HepG2 (cell line): ENCODE data around the gene MLLT10. TPM values are rescaled to one million over a fixed set of nuclear protein-coding genes. Genes with fewer than 3 reads are reported as not detected.

ENCODE experiments used
- DNMT3B ChIP-seq: conservative IDR thresholded peaks from 2 replicates; pipeline ENCODE4 v1.6.1; 2016; ENCODE audit warnings: missing biosample characterization, control low read depth
- ELF1 ChIP-seq: sonication (generic); formaldehyde crosslinking; IDR thresholded peaks from 2 replicates; pipeline ENCODE4 v1.4.0; 2020; ENCODE audit warnings: missing genetic modification reagents
- ELF4 ChIP-seq: sonication (generic); formaldehyde crosslinking; IDR thresholded peaks from 2 replicates; pipeline ENCODE4 v1.5.0; 2020; ENCODE audit warnings: missing genetic modification reagents, mild to moderate bottlenecking, moderate library complexity, borderline replicate concordance
- GATA4 ChIP-seq: sonication (generic); IDR thresholded peaks from 2 replicates; pipeline ENCODE4 v1.6.1; 2016; ENCODE audit warnings: antibody characterized with exemption, low read depth, borderline replicate concordance
- HDAC2 ChIP-seq: sonication (generic); formaldehyde crosslinking; IDR thresholded peaks from 2 replicates; pipeline ENCODE4 v1.4.0; 2020; ENCODE audit warnings: missing genetic modification reagents
- HMG20B ChIP-seq: conservative IDR thresholded peaks from 2 replicates; pipeline ENCODE4 v1.6.1; 2016; ENCODE audit warnings: missing genetic modification reagents, missing compliant biosample characterization
- KDM5A ChIP-seq: fragments of 200-600 bp; sonication (generic); IDR thresholded peaks from 2 replicates; pipeline ENCODE4 v1.7.0; 2018; ENCODE audit warnings: antibody characterized with exemption, mild to moderate bottlenecking, low read length, borderline replicate concordance
- MTF2 ChIP-seq: sonication (generic); formaldehyde crosslinking; IDR thresholded peaks from 2 replicates; pipeline ENCODE4 v1.5.0; 2020; ENCODE audit warnings: missing genetic modification reagents, borderline replicate concordance
- SKI ChIP-seq: fragments of 450-650 bp; IDR thresholded peaks from one replicate; pipeline ENCODE4 v1.6.1; 2018; ENCODE audit warnings: mild to moderate bottlenecking; ENCODE audit not compliant: partially characterized antibody
- SOX5 ChIP-seq: IDR thresholded peaks from 2 replicates; pipeline ENCODE4 v1.6.1; 2016; ENCODE audit warnings: borderline replicate concordance
- TOE1 ChIP-seq: sonication (generic); formaldehyde crosslinking; IDR thresholded peaks from 2 replicates; pipeline ENCODE4 v1.4.0; 2020; ENCODE audit warnings: mild to moderate bottlenecking, missing genetic modification reagents
- ZBTB37 ChIP-seq: sonication (generic); formaldehyde crosslinking; IDR thresholded peaks from 2 replicates; pipeline ENCODE4 v1.4.0; 2020; ENCODE audit warnings: mild to moderate bottlenecking, missing genetic modification reagents
- ZFYVE20 ChIP-seq: sonication (generic); formaldehyde crosslinking; IDR thresholded peaks from 2 replicates; pipeline ENCODE4 v1.8.0; 2023; ENCODE audit warnings: low read depth, mild to moderate bottlenecking, moderate library complexity, missing genetic modification reagents, borderline replicate concordance
- ZNF446 ChIP-seq: sonication (generic); formaldehyde crosslinking; IDR thresholded peaks from 2 replicates; pipeline ENCODE4 v1.5.0; 2020; ENCODE audit warnings: mild to moderate bottlenecking, missing genetic modification reagents
- ZNF503 ChIP-seq: sonication (generic); formaldehyde crosslinking; IDR thresholded peaks from 2 replicates; pipeline ENCODE4 v1.4.0; 2020; ENCODE audit warnings: missing genetic modification reagents
- ZNF552 ChIP-seq: sonication (generic); formaldehyde crosslinking; IDR thresholded peaks from 2 replicates; pipeline ENCODE4 v1.9.0; 2022; ENCODE audit warnings: missing genetic modification reagents, mild to moderate bottlenecking, borderline replicate concordance
- ZNF646 ChIP-seq: sonication (generic); formaldehyde crosslinking; IDR thresholded peaks from 2 replicates; pipeline ENCODE4 v1.9.0; 2021; ENCODE audit warnings: mild to moderate bottlenecking, missing genetic modification reagents
- ZNF746 ChIP-seq: sonication (generic); formaldehyde crosslinking; IDR thresholded peaks from 2 replicates; pipeline ENCODE4 v1.8.0; 2022; ENCODE audit warnings: mild to moderate bottlenecking, missing genetic modification reagents
- ZSCAN20 ChIP-seq: sonication (generic); formaldehyde crosslinking; IDR thresholded peaks from 2 replicates; pipeline ENCODE4 v1.4.0; 2020; ENCODE audit warnings: missing genetic modification reagents, mild to moderate bottlenecking, borderline replicate concordance
- polyA plus RNA-seq, 8 experiments: library from polyadenylated mRNA; depleted of rRNA in 3 of 8; stranded (reverse) in 7 of 8; unstranded in 1 of 8; fragments of >200 nt; fragmentation: Illumina TruSeq in 4 of 8; extraction: Trizol in 4 of 8; gene quantifications; 2 replicates each; pipeline versions ENCODE4 v1.2.1 to v1.2.3, GENCODE V29; 2011 to 2016; ENCODE audit warnings: low read depth in 4 of 8, missing spikeins in 1 of 8, mixed read lengths in 1 of 8; ENCODE audit not compliant: insufficient read depth in 1 of 8
- total RNA-seq, 5 experiments: library from RNA; depleted of rRNA; stranded (reverse); fragments of >200 nt; fragmentation: Illumina TruSeq; extraction: Trizol; gene quantifications; 2 replicates each; pipeline ENCODE4 v1.2.3, GENCODE V29; 2016; ENCODE audit warnings: low read depth in 1 of 5

MLLT10 gene
- total and polyA plus RNA-seq, 2 of the 13 experiments (the other 11 are each of a cell fraction or from before 2014, with no cell fraction given): 51.3 to 84.1 TPM

GRCh38 chr10:21533467-21534279 lies at the start of gene MLLT10 (continued):
- no peak; the same call in 1 of the 2 replicates for TF ChIP-seq ZNF503 (CRISPR knock-in tag)
- TF ChIP-seq HDAC2: peak; percentile 64; the same call in 1 of the 2 replicates
- TF ChIP-seq KDM5A: peak; percentile 65; the same call in 1 of the 2 replicates
- TF ChIP-seq ZSCAN20 (CRISPR knock-in tag): peak; percentile 86; the same call in 1 of the 2 replicates
- TF ChIP-seq MTF2 (CRISPR knock-in tag): no peak
- TF ChIP-seq SKI: peak; percentile 81
- 0 out of 2 replicates have a peak, but pooled peaks have one; percentile 25 for TF ChIP-seq HMG20B (CRISPR knock-in tag)
- no peak for TF ChIP-seq ZNF646 (CRISPR knock-in tag)
- TF ChIP-seq ELF1 (CRISPR knock-in tag): 0 out of 2 replicates have a peak, but pooled peaks have one; percentile 16
- no peak for TF ChIP-seq ZNF552
- no peak for TF ChIP-seq ZFYVE20 (CRISPR knock-in tag)
- TF ChIP-seq ZNF446 (CRISPR knock-in tag): peak; percentile 80; the same call in 1 of the 2 replicates
- no peak for TF ChIP-seq ELF4
- no peak for TF ChIP-seq TOE1
- peak; percentile 71; the same call in 1 of the 2 replicates for TF ChIP-seq GATA4
- TF ChIP-seq ZNF746: peak; percentile 81
- TF ChIP-seq ZBTB37 (CRISPR knock-in tag): peak; percentile 78; the same call in 1 of the 2 replicates
- peak; percentile 26; the same call in 1 of the 2 replicates for TF ChIP-seq SOX5 (CRISPR knock-in tag)
- TF ChIP-seq DNMT3B (CRISPR knock-in tag): 0 out of 2 replicates have a peak, but pooled peaks have one; percentile 51
